B cell (primary cell): ENCODE data around the gene IRX5. TPM values are rescaled to one million over a fixed set of nuclear protein-coding genes. Genes with fewer than 3 reads are reported as not detected.

Source experiments
- ATAC-seq: fragments of 200-7000 bp; cut with Tn5 transposase; one replicate; pipeline ENCODE4 v1.10.0; 2021; ENCODE audit warnings: low read depth, mild to moderate bottlenecking, moderate number of reproducible peaks, moderate library complexity
- CTCF ChIA-PET: fragments of 350-600 bp; sonication (Branson Sonifier 250); formaldehyde crosslinking; loops from one replicate; lab custom pipeline; 2021; ENCODE audit warnings: antibody characterized with exemption, inconsistent platforms; lab: Charles Lee
- POLR2A ChIA-PET: fragments of 350-600 bp; sonication (Branson Sonifier 250); formaldehyde crosslinking; loops from one replicate; lab custom pipeline; 2021; ENCODE audit warnings: antibody characterized with exemption; lab: Charles Lee
- DNase-seq: peaks from one replicate; pipeline ENCODE4 v3.0.0; 2013
- H2AFZ ChIP-seq: 2 replicates; pipeline ENCODE4 v1.6.1; 2012; ENCODE audit warnings: mild to moderate bottlenecking, low read depth, low read length; ENCODE audit not compliant: insufficient read depth, poor library complexity, severe bottlenecking
- H3K27ac ChIP-seq, 2 donors: 1 replicate in 1 of 2; 2 replicates in 1 of 2; pipeline ENCODE4 v1.5.1; 2012 to 2013; ENCODE audit warnings: low read length in 2 of 2, mild to moderate bottlenecking in 2 of 2, moderate library complexity in 1 of 2
- H3K27me3 ChIP-seq, 4 experiments: fragments of 200-600 bp in 1 of 4; sonication (generic) in 1 of 4; replicated peaks in 1 of 4; 1 replicate in 2 of 4; 2 replicates in 2 of 4; pipeline versions ENCODE4 v1.6.1 to v1.7.0; 2013 to 2016; ENCODE audit warnings: low read length in 3 of 4, mild to moderate bottlenecking in 2 of 4, mixed read lengths in 1 of 4, moderate library complexity in 1 of 4; ENCODE audit not compliant: insufficient read depth in 4 of 4, control insufficient read depth in 3 of 4; ENCODE audit errors: control extremely low read depth in 1 of 4
- H3K36me3 ChIP-seq, 2 experiments: replicated peaks in 1 of 2; 1 replicate in 1 of 2; 2 replicates in 1 of 2; pipeline versions ENCODE4 v1.6.1 to v1.7.1; 2013; ENCODE audit warnings: low read length in 1 of 2; ENCODE audit not compliant: insufficient read depth in 2 of 2, control insufficient read depth in 1 of 2; ENCODE audit errors: control extremely low read depth in 1 of 2, extremely low read depth in 1 of 2
- H3K4me1 ChIP-seq, 2 donors: fragments of 200-600 bp in 1 of 2; sonication (generic) in 1 of 2; 1 replicate in 1 of 2; 2 replicates in 1 of 2; pipeline versions ENCODE4 v1.5.1 to v1.6.1; 2013 to 2017; ENCODE audit warnings: low read length in 2 of 2; ENCODE audit not compliant: control insufficient read depth in 2 of 2, insufficient read depth in 2 of 2
- H3K4me2 ChIP-seq: replicated peaks from 2 replicates; pipeline ENCODE3; 2012; ENCODE audit warnings: mild to moderate bottlenecking, low read depth, low read length; ENCODE audit not compliant: poor library complexity, severe bottlenecking
- H3K4me3 ChIP-seq, 5 experiments: fragments of 200-600 bp in 1 of 5; sonication (generic) in 1 of 5; 1 replicate in 3 of 5; 2 replicates in 2 of 5; pipeline versions ENCODE4 v1.5.1 to v1.7.0; 2011 to 2016; ENCODE audit warnings: low read length in 4 of 5, mild to moderate bottlenecking in 4 of 5, low read depth in 2 of 5, control low read depth in 1 of 5, moderate library complexity in 1 of 5; ENCODE audit not compliant: insufficient read depth in 1 of 5; ENCODE audit errors: control extremely low read depth in 1 of 5, extremely low read depth in 1 of 5
- H3K79me2 ChIP-seq: fragments of 200-600 bp; sonication (generic); one replicate; pipeline ENCODE4 v1.6.0; 2016; ENCODE audit warnings: low read length; ENCODE audit not compliant: control insufficient read depth, insufficient read depth
- H3K9ac ChIP-seq: fragments of 200-600 bp; sonication (generic); 2 replicates; pipeline ENCODE4 v1.6.1; 2017; ENCODE audit warnings: mild to moderate bottlenecking, low read length, moderate library complexity
- H3K9me3 ChIP-seq, 3 donors: one replicate each; pipeline versions ENCODE4 v1.6.1 to v1.7.1; 2013; ENCODE audit warnings: low read length in 2 of 3; ENCODE audit not compliant: control insufficient read depth in 2 of 3, insufficient read depth in 1 of 3; ENCODE audit errors: control extremely low read depth in 1 of 3
- H4K20me1 ChIP-seq: 2 replicates; pipeline ENCODE4 v1.6.0; 2012; ENCODE audit warnings: mild to moderate bottlenecking, low read length; ENCODE audit not compliant: insufficient read depth, control insufficient read depth, poor library complexity, severe bottlenecking
- H3K27ac Mint-ChIP-seq: one replicate; pipeline ENCODE4 v1.8.0; 2021; ENCODE audit warnings: mixed read lengths
- H3K27me3 Mint-ChIP-seq: one replicate; pipeline ENCODE4 v1.8.0; 2021; ENCODE audit warnings: mixed read lengths
- H3K4me1 Mint-ChIP-seq: one replicate; pipeline ENCODE4 v1.8.0; 2021; ENCODE audit warnings: mixed read lengths
- H3K4me3 Mint-ChIP-seq: one replicate; pipeline ENCODE4 v1.8.0; 2021; ENCODE audit warnings: mixed read lengths
- H3K9me3 Mint-ChIP-seq: one replicate; pipeline ENCODE4 v1.8.0; 2022; ENCODE audit warnings: mixed read lengths; ENCODE audit not compliant: insufficient read depth
- CTCF ChIP-seq: fragments of 200-600 bp; IDR thresholded peaks from one replicate; pipeline ENCODE4 v1.8.0; 2022; ENCODE audit warnings: antibody characterized with exemption, mild to moderate bottlenecking
- EZH2 ChIP-seq: IDR thresholded peaks from 2 replicates; pipeline ENCODE4 v1.6.1; 2012; ENCODE audit warnings: borderline replicate concordance, low read depth, mild to moderate bottlenecking, moderate library complexity, low read length; ENCODE audit not compliant: insufficient read depth, poor library complexity, severe bottlenecking
- WGBS: methylation state at CpG from one replicate; pipeline ENCODE4 v1.1.5; 2013; ENCODE audit warnings: missing lambda C conversion rate; ENCODE audit not compliant: insufficient coverage; 5-methylcytosine and 5-hydroxymethylcytosine counted together
- intact Hi-C: fragments of 100-400 bp; cut with micrococcal nuclease; formaldehyde crosslinking; loops from one replicate; pipeline ENCODE4 v1.10.0; 2022
- polyA plus RNA-seq: library from polyadenylated mRNA; depleted of rRNA; stranded (reverse); fragments of >200 nt; gene quantifications from 2 replicates; pipeline ENCODE4 v1.2.3, GENCODE V29; 2012
- total RNA-seq, 2 donors: library from RNA; stranded (reverse); fragments of 120-200 nt in 1 of 2; gene quantifications; 1 replicate in 1 of 2; 2 replicates in 1 of 2; pipeline versions ENCODE4 v1.2.3 to v1.2.4, GENCODE V29; 2013 to 2022

IRX5 gene
- total and polyA plus RNA-seq, 2 donors (not counting 1 experiment from before 2014, with no cell fraction given), result not detected

GRCh38 chr16:54936201-54936978 is 5.7 kb downstream of the IRX5 start:
- POLR2A ChIA-PET, result no interaction called here
- 6% methylated on average over 56 of the region's 56 CpGs for WGBS
- Histone ChIP-seq H3K4me1 (peaks cover 39 to 55% of the 10 kb centered on the region in 2 donors), H4K20me1 (no peaks in the 10 kb centered on the region), H3K36me3 (no peaks in the 10 kb centered on the region), H2AFZ (no peak overlapping the region), H3K27ac (no peak overlapping the region), H3K9me3 (peaks cover 0 to 83% (median 24%) of the 10 kb centered on the region in 3 donors), H3K79me2 (no peaks in the 10 kb centered on the region), H3K27me3 (peaks cover 0 to 95% (median 64%) of the 10 kb centered on the region in 4 experiments), H3K4me2 (peak overlapping the region; percentile 49), H3K4me3 (no peak overlapping the region), H3K9ac (no peak overlapping the region)
- no peaks in the 10 kb centered on the region for H3K9me3 Mint-ChIP-seq
- H3K27ac Mint-ChIP-seq, result peak overlapping the region; percentile 61
- H3K4me3 Mint-ChIP-seq, result no peak overlapping the region
- intact Hi-C loops, result no loop called here
- DNase-seq, result peak; percentile 37
- peaks cover 14% of the 10 kb centered on the region for H3K4me1 Mint-ChIP-seq
- ATAC-seq, result no peak
- CTCF ChIA-PET, result no interaction called here
- no peak for TF ChIP-seq CTCF
- no peak for TF ChIP-seq EZH2
- H3K27me3 Mint-ChIP-seq, result peaks cover 63% of the 10 kb centered on the region

GRCh38 chr16:54936979-54937670 is 6.5 kb downstream of the IRX5 start:
- Histone ChIP-seq H3K27me3 (peaks cover 0 to 89% (median 62%) of the 10 kb centered on the region in 4 experiments), H3K4me3 (no peak overlapping the region), H3K36me3 (no peaks in the 10 kb centered on the region), H3K4me2 (peak overlapping the region; percentile 49), H3K79me2 (no peaks in the 10 kb centered on the region), H3K9me3 (peaks cover 0 to 75% (median 20%) of the 10 kb centered on the region in 3 donors), H3K27ac (no peak overlapping the region), H3K9ac (no peak overlapping the region), H4K20me1 (no peaks in the 10 kb centered on the region), H2AFZ (no peak overlapping the region), H3K4me1 (peaks cover 32 to 47% of the 10 kb centered on the region in 2 donors)
- peaks cover 63% of the 10 kb centered on the region for H3K27me3 Mint-ChIP-seq
- H3K9me3 Mint-ChIP-seq, result no peaks in the 10 kb centered on the region
- ChIA-PET CTCF (no interaction called here), POLR2A (no interaction called here)
- intact Hi-C loops, result no loop called here
- TF ChIP-seq EZH2 (no peak), CTCF (no peak)
- WGBS, result 4% methylated on average over 38 of the region's 39 CpGs
- no peak overlapping the region for H3K27ac Mint-ChIP-seq
- H3K4me1 Mint-ChIP-seq, result peaks cover 11% of the 10 kb centered on the region
- ATAC-seq (no peak), DNase-seq (peak; percentile 26)
- H3K4me3 Mint-ChIP-seq, result no peak overlapping the region
